NT2/D1 (cell line): Measurements from ENCODE around the gene ARHGAP28.

Experiments
- YY1 ChIP-seq: IDR thresholded peaks from 2 replicates; pipeline ENCODE4 v1.6.1; 2011; ENCODE audit not compliant: insufficient read length, insufficient read depth
- ZNF274 ChIP-seq: IDR thresholded peaks from 2 replicates; pipeline ENCODE4 v1.6.1; 2011; ENCODE audit warnings: mild to moderate bottlenecking, low read depth, low read length

GRCh38 chr18:6728809-6729246, 688 bp upstream of the ARHGAP28 start:
- TF ChIP-seq ZNF274 (no peak), YY1 (no peak)
